ENCODE data around the gene TSFM.
A peak's percentile ranks its signal among the peaks of the same experiment; 100 is the strongest.

Gene TSFM

DNA sequence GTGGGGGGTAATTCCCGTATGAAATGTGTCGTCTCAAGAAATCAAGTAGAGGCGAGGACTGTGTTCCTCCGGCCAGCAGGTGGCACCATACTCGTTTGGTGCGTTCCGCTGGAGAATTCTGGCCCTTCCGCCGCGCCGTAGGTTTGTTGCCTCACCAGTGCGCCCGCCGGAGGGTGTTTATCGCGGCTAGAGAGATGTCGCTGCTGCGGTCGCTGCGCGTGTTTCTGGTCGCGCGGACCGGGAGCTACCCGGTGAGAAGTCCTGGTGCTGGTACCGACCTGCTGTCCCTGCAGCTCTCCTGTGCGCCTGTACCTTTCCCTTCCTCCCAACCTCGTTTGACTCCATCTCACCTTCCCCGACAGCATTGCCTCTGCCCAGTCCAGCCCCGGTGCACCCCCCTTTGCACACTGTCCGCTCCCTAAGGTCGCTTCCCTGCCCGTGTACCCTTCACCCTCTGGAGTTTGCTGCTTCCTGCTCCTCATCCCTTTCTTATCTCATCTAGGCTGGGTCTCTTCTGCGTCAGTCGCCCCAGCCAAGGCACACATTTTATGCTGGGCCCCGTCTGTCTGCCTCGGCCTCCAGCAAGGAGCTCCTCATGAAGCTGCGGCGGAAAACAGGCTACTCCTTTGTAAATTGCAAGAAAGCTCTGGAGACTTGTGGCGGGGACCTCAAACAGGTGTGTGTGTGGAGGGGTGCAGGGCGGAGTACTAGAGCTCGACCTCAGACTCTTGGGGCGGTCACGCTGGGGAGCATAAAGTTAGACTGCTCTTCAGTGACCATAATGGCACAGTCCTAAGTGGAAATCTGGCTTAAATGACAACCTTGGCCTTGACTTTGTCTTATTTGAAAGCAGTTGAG lies at the start of gene TSFM:
TSFM (plus strand) TSS at position 180 of the 858 bp plus-strand sequence; CDS start at position 195, 15 bp downstream.
- DNase-seq = peak; percentile 84

DNA sequence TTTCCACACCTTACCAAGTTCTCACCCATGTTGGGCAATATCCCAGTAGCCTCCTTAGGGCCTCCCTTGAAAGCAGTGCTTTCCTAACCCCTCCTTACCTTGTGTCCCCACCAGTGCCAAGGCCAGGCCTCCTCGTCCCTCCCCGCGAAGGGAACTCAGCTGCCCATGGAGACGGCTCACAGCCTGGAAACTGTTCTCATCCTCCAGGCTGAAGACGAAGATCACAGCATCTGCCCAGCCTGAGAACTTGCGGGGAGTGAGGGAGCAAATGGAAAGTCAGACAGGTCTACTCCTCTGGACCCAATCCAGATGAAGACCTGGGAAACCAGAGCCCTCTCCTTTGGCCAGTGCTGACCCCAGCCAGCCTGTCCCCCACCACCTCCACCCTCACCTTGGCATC lies 48.7 kb upstream of the TSFM start:
- DNase-seq = no peak

DNA sequence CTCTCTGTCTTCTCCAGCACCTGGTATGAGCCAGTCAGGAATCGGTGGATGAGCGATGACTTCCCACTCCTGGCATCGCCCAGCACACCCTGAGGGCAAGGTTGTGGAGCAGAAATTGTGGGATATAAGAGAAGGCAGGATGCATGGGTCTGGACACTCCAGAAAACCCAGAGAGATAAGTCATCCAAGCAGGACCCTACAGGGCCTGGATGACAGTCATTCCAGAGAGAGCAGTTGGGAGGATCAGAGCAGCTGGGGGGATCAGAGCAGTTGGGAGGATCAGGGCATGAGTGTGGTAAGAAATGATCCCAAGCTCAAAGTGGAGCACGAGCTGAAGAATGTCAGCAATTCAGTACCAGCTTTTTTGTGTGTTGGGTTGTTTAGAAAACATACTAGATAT lies 48.0 kb upstream of the TSFM start:
- no peak for DNase-seq

DNA sequence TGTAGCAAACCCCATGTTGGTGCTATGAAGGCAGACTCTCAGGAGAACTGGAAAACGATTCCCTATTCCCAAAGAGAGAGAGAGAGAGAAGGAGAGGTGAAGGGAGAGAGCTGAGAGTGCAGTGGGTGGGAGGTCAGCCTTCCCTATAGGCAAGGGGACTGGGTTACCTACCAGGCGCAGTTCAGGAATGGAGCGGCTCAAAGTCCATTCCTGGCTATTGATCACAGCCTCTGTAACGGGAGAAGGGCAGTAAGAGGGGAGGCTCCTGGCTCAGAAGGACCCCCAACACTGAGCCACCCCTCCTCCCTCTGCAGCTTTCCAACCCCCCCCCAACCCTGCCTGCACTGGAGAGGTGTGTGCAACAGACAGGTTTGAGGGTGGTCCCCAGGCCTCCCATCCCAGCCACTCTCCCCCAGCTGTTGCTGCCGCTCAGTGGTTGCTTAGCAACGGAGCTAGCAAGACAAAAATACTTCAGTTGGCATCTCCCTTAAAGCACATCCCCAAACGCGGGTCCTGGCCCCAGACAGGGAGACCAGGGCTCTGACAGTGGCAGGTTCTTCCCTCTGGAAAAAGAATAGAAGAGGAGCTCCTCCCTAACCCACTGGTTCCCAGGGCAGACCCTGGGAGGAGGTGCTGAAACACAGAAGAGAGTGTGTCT lies 47.3 kb upstream of the TSFM start:
- no peak for DNase-seq

DNA sequence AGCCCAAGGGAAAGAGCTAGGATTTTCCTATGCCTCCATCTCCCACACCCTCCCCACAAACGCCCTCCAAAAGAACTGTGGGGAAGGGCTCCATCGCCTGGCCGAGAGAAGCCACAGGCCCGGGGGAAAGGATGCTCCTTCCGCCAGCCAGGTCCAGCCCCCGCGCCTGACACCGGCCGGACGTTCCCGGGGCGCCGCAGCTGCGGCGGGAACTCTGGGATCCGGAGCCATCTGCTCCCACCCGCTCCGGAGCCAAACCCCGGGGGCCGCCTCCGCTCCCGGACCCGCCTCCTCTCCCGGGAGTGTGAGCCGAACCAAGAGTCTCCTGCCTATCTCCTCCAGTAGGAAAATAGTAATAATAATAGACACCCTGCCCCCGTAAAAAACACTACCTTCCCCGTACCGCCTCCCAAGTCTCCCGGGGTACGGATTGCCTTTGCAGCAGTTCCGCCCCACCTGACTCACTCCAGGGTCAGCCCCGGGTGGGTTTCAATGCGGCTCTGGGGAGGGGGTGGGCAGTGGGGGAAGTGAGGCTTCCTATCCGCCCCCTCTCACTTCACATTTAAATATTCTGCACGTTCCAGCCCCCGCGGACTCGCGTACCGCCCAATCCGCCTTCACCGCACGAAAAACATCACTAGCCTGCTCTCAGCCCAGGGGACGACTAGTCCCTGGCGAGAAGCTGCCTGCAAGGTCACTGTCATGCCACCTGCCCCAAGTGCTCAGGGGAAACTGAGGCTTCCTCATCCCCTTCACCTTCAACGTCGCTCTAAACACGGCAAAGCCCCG lies 46.4 kb upstream of the TSFM start:
- no peak for DNase-seq

DNA sequence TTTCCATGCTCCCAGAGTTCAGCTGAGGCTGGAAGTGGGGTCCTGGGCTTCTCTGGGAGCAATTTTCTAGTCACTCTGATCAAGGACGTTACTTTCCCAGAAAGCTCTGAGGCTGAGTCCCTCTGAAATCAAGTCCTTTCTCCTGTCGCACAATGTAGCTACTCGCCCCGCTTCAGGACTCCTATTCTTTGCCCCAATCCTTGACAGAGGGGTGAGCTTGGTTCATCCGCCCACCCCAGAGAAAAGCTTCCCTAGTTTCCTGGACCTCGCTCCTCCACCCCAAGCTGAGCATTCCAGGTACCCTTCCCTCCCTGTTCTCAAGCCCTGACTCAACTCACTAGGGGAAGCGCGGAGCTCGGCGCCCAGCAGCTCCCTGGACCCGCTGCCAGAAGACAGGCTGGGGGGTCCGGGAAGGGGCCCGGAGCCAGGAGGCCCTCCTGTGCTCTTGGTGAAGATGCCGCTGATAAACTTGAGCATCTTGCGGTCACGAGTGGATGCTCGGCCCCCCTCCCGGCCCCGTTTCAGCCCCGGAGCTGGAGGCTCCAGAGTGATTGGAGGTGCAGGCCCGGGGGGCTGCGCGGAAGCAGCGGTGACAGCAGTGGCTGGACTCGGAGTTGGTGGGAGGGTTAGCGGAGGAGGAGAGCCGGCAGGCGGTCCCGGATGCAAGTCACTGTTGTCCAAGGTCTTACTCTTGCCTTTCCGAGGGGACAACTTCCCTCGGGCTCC lies 45.7 kb upstream of the TSFM start:
- no peak for DNase-seq

DNA sequence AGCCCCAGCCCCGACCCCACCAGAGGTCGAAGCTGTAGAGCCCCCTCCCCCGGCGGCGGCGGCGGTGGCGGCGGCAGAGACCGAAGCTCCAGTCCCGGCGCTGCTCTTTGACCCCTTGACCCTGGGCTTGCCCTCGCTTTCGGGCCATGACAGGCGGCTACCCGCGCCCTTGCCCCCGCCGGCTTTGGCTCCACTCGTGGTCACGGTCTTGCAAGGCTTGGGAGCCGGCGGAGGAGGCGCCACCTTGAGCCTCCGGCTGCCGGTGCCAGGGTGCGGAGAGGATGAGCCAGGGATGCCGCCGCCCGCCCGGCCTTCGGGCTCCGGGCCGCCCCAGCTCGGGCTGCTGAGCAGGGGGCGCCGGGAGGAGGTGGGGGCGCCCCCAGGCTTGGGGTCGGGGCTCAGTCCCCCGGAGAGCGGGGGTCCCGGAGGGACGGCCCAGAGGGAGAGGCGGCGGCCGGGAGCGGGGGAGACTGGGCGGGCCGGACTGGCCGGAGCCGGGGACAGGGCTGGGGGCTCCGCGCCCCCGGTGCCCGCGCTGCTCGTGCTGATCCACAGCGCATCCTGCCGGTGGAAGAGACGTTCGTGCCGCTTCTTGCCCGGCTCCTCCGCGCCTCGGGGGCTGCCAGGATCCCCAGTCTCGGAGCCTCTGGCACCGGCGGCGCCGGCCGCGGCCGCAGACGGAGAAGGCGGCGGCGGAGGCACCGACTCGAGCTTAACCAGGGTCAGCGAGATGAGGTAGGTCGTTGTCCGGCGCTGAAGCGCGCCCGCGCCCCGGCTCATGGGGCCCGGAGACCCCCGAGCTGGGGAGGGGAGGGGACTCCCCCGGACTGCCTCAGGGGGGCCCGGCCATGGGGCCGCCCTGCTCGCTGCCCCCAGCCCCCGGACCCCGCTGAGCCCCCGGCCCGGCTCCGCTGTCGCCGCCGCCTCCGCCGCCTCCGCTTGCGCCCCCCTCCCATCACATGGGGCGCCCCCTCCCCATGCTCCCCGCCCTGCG lies 44.8 kb upstream of the TSFM start:
- DNase-seq = no peak

DNA sequence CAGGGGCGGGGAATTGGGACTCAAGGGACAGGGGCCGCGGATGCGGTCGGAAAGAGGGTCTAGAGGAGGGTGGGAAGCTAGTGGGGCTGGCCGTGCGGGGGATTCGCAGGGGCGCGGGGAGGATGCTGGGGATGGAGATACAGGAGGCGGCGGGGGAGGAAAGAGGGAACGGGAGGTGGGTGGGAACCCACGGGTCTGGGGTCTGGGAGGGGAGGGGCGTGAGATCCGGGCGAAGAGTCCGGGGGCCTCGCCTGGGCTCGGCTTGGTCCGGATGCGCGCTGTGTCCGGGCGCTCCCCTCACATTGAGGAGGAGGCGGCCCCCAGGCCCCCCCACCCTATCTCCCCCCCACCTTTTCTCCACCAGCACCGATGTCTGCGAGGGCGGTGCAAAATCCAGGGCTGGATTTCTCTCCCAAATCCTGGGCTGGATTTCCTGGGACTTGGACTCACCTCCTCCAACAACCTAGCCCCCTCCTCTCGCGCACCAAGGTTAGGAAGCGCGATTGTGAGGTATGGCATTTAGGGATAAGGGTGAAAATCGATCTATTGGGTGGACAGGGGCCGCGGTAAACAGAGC lies 43.8 kb upstream of the TSFM start, which contains the start of gene AGAP2:
AGAP2 (minus strand) TSS at position 82 of the 577 bp plus-strand sequence. CDS start 496 bp downstream, outside the sequence.
- DNase-seq = no peak

DNA sequence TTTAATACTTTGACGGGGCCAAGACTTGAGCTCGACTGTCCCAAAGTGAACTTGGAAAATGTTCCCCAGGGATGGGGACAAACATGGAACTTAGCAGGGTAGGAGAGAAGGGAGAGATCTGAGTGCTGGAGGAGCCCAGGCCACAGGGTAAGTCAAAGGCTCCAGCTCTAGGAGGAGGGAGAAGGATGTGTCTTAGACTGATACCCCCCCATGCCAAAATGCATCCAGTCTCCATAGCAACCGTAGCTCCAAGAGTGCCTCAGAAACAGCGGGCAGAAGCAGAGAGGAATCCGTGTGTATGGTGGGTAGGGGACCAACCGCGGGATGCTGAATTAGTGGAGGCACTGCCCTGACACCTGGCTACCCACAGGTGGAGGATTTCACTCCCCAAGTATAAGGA lies 43.2 kb upstream of the TSFM start:
- no peak for DNase-seq

DNA sequence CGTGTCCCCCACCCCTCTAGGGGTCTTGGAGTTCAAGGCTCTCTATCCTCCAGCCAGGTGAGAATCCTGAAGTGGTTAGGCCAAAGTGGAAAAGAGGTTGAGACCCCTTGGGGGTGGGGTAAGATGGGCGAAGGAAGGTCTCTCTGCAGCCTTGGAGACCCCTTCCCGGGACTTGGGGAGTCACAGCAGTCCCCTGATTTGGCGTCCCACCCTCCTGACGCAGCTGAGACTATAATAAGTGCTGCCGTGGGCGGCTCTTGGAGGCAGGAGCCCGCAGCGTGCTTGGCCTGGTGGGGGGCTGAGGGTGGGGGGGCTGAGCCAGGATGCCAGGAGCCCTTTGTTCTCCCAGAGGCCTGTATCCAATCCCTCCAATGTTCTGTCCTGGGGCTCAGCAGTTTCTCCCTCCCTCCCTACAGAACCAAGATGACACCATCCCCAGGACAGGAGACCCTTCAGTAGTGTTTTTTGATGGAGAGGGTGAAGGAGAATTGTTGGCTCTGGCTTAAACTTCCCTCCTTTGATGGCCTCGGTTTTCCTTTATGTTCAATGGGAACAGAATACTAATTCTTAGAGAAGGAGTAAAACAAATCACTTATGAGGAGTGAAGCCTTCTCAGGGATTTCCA lies 42.6 kb upstream of the TSFM start:
- DNase-seq = no peak

DNA sequence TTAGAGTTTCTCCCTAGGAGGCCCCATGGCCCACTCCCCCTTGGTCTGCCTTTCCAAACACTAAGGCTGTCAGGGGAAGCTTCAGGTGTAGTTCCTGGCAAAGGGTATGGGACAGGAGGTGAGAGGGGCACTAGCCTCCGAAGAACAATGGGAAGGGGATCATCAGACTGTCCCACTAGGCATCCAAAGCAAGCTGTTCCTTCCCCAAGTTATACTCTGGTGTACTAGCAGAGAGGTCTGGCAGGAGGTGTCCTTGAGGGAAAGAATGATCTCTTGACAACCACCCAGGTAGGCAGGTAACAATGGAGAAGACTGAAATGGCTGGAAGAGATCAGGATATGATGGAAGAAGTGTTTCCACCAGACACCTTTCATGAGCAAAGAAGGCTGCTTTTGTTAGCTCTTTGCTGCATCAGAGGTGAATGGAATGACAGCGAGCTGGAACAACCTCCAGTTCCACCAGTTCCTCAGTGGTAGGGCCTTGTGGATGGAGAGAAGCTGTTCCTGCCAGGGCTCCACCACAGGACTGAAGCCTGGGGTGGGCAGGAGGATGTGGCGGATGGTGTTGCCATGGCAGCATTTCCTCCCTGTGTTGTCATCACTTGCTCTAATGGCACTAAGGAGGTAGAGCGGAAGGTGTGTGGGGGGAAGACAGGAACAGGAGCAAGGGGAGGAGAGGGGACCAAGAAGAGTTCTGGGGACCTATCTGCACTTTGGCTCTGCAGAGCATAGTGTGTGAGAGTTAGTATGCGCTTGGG lies 41.8 kb upstream of the TSFM start:
- no peak for DNase-seq

DNA sequence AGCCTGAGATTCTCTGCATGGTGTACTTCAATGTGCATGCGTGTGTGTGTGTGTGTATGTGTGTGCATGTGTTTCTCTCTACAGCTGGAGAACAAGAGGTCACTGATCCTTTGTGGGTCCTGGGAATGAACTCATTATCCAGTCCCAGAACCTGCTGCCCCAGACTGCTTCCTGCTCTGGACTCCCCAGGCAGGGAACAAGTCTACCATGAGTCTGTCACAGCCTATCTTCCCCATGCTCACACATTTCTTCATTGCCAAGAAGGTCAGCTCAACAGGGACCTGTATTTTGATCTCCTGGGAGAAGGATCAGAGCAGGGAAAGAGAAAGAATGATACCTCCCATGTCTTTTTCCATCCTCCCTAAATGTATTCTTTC lies 41.2 kb upstream of the TSFM start:
- DNase-seq = no peak

DNA sequence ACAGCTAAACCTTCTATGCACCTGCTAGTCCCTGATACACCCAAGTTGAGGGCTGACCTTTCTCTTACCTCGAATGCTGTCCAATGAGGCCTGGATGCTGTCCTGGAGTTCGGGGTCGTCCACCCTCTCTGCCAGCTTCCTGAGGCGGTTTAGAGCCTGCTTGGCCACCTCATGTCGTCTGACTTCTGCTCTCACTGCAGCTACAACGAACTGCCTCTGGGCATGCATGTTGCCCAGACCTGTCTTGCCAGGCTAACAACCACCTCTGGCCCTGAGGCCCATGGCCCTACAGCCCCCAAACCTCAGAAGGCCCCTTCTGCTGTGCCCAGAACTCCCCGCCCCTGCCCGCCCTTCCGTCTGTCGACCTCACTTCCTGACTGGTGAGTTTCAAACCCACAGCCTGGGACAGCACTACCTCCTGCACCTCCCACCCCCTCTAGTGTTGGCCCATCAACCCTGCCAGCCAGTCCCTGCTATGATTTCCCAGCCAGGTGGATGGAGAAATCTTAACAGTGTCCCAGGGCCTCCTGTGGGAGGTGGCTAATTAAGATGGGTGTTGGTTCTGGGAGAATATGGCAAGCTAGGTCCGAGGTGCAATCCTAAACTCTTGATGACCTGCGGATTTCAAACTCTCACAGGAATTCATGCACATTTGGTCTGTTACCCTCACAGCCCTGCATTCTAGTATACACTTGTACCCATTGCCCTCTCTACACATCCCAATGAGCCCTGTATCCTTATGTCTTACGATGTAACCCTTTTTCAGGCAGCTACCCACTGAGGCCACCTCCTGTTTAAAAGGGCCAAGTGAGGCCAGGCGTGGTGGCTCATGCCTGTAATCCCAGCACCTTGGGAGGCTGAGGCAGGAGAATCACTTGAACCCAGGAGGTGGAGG lies 40.5 kb upstream of the TSFM start:
- no peak for DNase-seq

DNA sequence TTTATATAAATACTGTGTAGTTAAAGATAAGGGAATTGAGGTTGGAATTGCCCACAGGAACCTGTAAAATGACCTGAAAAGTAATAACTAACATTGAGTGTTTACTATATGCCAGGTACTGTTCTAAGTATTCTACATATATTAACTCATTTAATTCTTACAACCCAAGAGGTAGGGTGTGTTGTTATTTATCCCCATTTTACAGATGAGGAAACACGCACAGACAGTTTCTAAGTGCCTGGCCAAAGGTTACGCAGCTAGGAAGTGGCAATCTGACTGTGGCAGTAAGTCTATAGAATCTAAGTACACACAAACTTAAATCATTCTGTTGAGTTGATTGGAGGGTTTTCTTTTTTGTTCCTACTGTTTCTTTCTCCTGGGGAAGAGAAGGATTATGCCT lies 38.8 kb upstream of the TSFM start:
- no peak for DNase-seq

DNA sequence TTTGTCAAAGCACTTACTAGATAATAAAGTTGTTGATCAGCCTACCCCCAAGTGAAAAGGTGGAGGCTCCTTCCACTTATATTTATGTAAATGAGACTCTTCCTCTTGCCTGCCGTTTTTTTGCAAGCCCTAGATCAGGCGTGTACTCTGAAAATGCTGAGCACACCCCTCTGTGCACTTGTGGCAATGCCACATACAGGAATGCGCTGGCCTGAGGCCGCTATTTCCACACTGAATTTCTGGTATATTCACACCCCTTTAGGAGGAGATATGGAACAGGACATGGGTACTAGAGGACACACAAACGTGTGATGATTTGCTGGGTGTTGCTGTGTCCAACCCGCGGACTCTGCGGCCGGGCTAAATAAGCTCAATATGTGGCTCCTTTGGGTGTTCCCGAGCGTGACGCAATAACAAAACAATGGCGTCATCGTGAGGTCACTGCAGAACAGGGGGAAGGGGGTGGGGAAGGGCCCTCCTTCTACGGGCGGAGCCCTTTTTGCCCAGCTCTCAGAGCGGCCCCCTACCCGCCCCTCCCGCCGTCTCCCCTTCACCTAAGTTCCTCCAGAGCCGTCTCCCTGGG lies 38.3 kb upstream of the TSFM start:
- DNase-seq = peak; percentile 66

DNA sequence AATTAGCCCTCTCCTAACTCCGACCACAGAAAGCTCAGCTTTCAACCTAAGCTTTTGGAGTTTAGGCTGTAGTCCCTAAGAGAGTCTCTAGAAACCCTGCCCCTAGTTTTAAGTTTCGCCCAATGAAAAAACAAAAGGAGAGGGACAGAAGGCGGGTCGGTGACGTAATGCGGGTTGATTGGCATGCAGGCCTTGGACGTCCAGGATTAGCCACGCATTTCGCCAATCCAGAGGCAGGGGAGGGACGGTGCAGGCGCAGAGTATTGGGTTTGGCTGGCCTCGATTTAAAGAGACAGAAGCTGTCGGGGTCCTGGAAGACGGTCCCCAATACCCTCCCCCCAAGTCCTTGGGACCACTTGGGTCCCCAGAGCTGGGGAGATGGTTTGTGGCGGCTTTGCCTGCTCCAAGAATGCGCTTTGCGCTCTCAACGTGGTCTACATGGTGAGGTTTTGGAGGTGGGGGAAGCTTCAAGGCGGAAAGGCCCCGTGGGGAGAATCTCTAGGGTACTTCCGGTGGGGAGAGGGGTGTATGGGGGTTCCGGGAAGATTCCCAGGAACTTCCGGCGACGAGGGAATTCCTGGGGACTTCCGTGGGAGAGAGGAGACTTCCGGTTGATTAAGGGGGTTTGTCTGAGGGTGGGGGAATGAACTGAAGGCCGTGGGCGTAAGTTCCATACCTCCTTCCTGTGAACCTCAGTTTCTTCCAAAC lies 37.7 kb upstream of the TSFM start, which contains the start of gene TSPAN31:
TSPAN31 (plus strand) TSS at position 263 of the 708 bp plus-strand sequence; CDS start at position 379, 116 bp downstream.
- peak; percentile 91 for DNase-seq

DNA sequence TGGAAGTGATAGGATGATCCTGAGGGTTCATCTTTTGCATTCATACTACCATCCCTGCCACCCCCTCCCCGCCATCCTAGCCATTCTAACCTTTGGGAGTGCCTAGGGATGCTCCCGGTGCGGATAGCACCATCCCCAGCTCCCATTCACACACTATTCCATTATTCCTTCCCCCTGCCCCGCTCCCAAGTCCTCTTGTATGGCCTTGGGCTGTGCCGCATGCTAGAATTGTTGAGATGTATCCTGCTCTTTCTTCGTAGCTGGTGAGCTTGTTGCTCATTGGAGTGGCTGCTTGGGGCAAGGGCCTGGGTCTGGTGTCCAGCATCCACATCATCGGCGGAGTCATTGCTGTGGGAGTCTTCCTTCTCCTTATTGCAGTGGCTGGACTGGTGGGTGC lies 37.1 kb upstream of the TSFM start:
- DNase-seq = no peak

DNA sequence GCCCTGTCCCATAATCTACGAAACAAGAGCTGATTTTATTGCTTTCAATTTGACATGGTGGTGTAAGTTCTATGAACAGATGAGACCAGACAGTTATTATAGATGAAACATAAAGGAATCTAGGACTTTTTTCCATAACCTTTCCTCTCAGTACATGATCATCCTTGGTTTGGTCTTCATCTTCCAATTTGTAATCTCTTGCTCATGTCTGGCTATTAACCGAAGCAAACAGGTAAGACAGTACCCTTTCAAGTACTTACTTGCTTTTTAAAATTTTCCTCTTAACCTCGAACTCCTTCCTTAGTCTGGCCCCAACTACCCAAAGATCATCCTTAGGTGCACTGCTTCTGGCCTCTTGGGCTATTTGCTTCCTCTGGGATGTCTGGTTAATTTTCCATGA lies 36.6 kb upstream of the TSFM start:
- no peak for DNase-seq
